HCT116 (cell line): ENCODE measurements around the gene MTARC2. TPM values are rescaled to one million over a fixed set of nuclear protein-coding genes. Genes with fewer than 3 reads are reported as not detected.

Experiments used
- ATAC-seq: fragments of 200-7000 bp; cut with Tn5 transposase; 2 replicates; pipeline ENCODE4 v1.9.1; 2020; ENCODE audit warnings: mild to moderate bottlenecking, moderate library complexity
- BruUV-seq: library from RNA; stranded (reverse); fragments of 400-500 nt; replicated peaks from 2 replicates; lab custom pipeline; 2021; lab: Mats Ljungman, UMichigan
- CTCF ChIA-PET: fragments of 300-600 bp; sonication (Branson Sonifier 250); formaldehyde crosslinking; loops from one replicate; lab custom pipeline; 2021; ENCODE audit warnings: antibody characterized with exemption; lab: Charles Lee
- POLR2A ChIA-PET: fragments of 300-600, 350-600 bp; sonication (Branson Sonifier 250); formaldehyde crosslinking; loops from one replicate; lab custom pipeline; 2021; ENCODE audit warnings: antibody characterized with exemption; lab: Charles Lee
- RAD21 ChIA-PET, 2 experiments: fragments of 300-600 bp; sonication (Branson Sonifier 250); formaldehyde crosslinking; loops; one replicate each; lab custom pipeline; 2023; ENCODE audit warnings: low total read pairs in 2 of 2; ENCODE audit not compliant: uncharacterized antibody in 2 of 2, unreplicated experiment in 2 of 2, low non-redundant PET in 1 of 2; lab: Charles Lee
- DNase-seq: peaks from one replicate; pipeline ENCODE4 v3.0.0-alpha.2; 2010; ENCODE audit warnings: low read depth, low spot score
- H2AFZ ChIP-seq: fragments of 200-600 bp; shearing (Covaris generic), sonication (generic); 2 replicates; pipeline ENCODE4 v1.6.1; 2017; ENCODE audit warnings: low read depth, mixed run types, mixed read lengths, antibody characterized with exemption, low read length; ENCODE audit not compliant: poor library complexity, severe bottlenecking
- H3K27ac ChIP-seq: 2 replicates; pipeline ENCODE4 v1.5.1; 2012; ENCODE audit warnings: low read depth, low read length
- H3K27me3 ChIP-seq: fragments of 200-600 bp; sonication (generic); 2 replicates; pipeline ENCODE4 v1.6.1; 2016; ENCODE audit warnings: mixed run types, low read length, mixed read lengths; ENCODE audit not compliant: insufficient read depth
- H3K36me3 ChIP-seq, 2 experiments: fragments of 200-500 bp in 1 of 2; fragments of 200-600 bp in 1 of 2; sonication (Bioruptor generic) in 1 of 2; sonication (generic) in 1 of 2; 2 replicates each; pipeline versions ENCODE4 v1.5.1 to v1.6.1; 2014 to 2016; ENCODE audit warnings: low read length in 2 of 2, inconsistent platforms in 1 of 2, mixed read lengths in 1 of 2, mixed run types in 1 of 2; ENCODE audit not compliant: insufficient read depth in 2 of 2, control insufficient read depth in 1 of 2
- H3K4me1 ChIP-seq, 2 experiments: fragments of 200-600 bp in 1 of 2; sonication (generic) in 1 of 2; 2 replicates each; pipeline versions ENCODE4 v1.5.1 to v1.6.1; 2012 to 2017; ENCODE audit warnings: low read length in 2 of 2, inconsistent platforms in 1 of 2, mild to moderate bottlenecking in 1 of 2, mixed read lengths in 1 of 2, mixed run types in 1 of 2, moderate library complexity in 1 of 2; ENCODE audit not compliant: insufficient read depth in 2 of 2, control insufficient read depth in 1 of 2
- H3K4me2 ChIP-seq: fragments of 200-600 bp; sonication (generic); 2 replicates; pipeline ENCODE4 v1.6.1; 2017; ENCODE audit warnings: mixed run types, low read length, mixed read lengths
- H3K4me3 ChIP-seq, 2 experiments: fragments of 200-600 bp in 1 of 2; sonication (generic) in 1 of 2; replicated peaks in 1 of 2; 2 replicates each; pipeline ENCODE4 v1.5.1; 2011 to 2016; ENCODE audit warnings: low read length in 2 of 2, control low read depth in 1 of 2, low read depth in 1 of 2, mild to moderate bottlenecking in 1 of 2, mixed read lengths in 1 of 2, mixed run types in 1 of 2
- H3K79me2 ChIP-seq: fragments of 200-600 bp; sonication (generic); 2 replicates; pipeline ENCODE4 v1.6.1; 2017; ENCODE audit warnings: mild to moderate bottlenecking, mixed run types, low read length, moderate library complexity, mixed read lengths; ENCODE audit not compliant: insufficient read depth
- H3K9ac ChIP-seq: fragments of 200-600 bp; sonication (generic); 2 replicates; pipeline ENCODE4 v1.6.1; 2016; ENCODE audit warnings: low read length, mixed read lengths
- H3K9me2 ChIP-seq: fragments of 200-600 bp; sonication (generic), shearing (Covaris generic); 2 replicates; pipeline ENCODE4 v1.6.1; 2017; ENCODE audit warnings: mixed run types, mild to moderate bottlenecking, moderate library complexity; ENCODE audit not compliant: insufficient read depth
- H3K9me3 ChIP-seq, 2 experiments: fragments of 200-500 bp in 1 of 2; fragments of 200-600 bp in 1 of 2; sonication (Bioruptor generic) in 1 of 2; sonication (generic) in 1 of 2; 2 replicates each; pipeline ENCODE4 v1.6.1; 2014 to 2017; ENCODE audit warnings: low read length in 2 of 2, mixed read lengths in 2 of 2, inconsistent platforms in 1 of 2, low read depth in 1 of 2, mild to moderate bottlenecking in 1 of 2, mixed run types in 1 of 2, moderate library complexity in 1 of 2; ENCODE audit not compliant: control insufficient read depth in 1 of 2, insufficient read depth in 1 of 2
- H4K20me1 ChIP-seq: fragments of 200-600 bp; sonication (generic), shearing (Covaris generic); 2 replicates; pipeline ENCODE4 v1.6.1; 2017; ENCODE audit warnings: mixed run types, mild to moderate bottlenecking, moderate library complexity; ENCODE audit not compliant: insufficient read depth
- CBX3 ChIP-seq: IDR thresholded peaks from 2 replicates; pipeline ENCODE4 v1.6.1; 2012; ENCODE audit warnings: low read depth
- CEBPB ChIP-seq: IDR thresholded peaks from 2 replicates; pipeline ENCODE4 v1.6.1; 2012; ENCODE audit warnings: low read depth
- EGR1 ChIP-seq: IDR thresholded peaks from 2 replicates; pipeline ENCODE4 v1.6.1; 2012; ENCODE audit warnings: low read depth
- EZH2phosphoT487 ChIP-seq: fragments of 200-600 bp; IDR thresholded peaks from 2 replicates; pipeline ENCODE4 v1.6.1; 2018; ENCODE audit warnings: antibody characterized with exemption, borderline replicate concordance
- SIN3A ChIP-seq: IDR thresholded peaks from 2 replicates; pipeline ENCODE4 v1.6.1; 2012; ENCODE audit warnings: low read depth
- SP1 ChIP-seq: IDR thresholded peaks from 2 replicates; pipeline ENCODE4 v1.6.1; 2012; ENCODE audit warnings: low read depth
- SRF ChIP-seq: IDR thresholded peaks from 2 replicates; pipeline ENCODE4 v1.6.1; 2012; ENCODE audit warnings: low read depth
- TCF7L2 ChIP-seq: IDR thresholded peaks from 2 replicates; pipeline ENCODE4 v1.7.0; 2011; ENCODE audit warnings: borderline replicate concordance, inconsistent platforms; ENCODE audit not compliant: insufficient read depth, insufficient read length; ENCODE audit errors: extremely low read depth
- intact Hi-C: fragments of 100-400 bp; cut with micrococcal nuclease; formaldehyde crosslinking; loops from 2 replicates; pipeline ENCODE4 v1.10.0; 2022
- total RNA-seq: library from RNA; stranded (reverse); gene quantifications from one replicate; pipeline ENCODE4 v1.2.1, GENCODE V29; 2021; ENCODE audit not compliant: unreplicated experiment
- TF ChIP-seq, protein P1 (sequence below): IDR thresholded peaks from 2 replicates; pipeline ENCODE4 v1.6.1; 2012

The MTARC2 gene
- total RNA-seq, 1 experiment from 2014 or later, result 16.6 TPM

DNA sequence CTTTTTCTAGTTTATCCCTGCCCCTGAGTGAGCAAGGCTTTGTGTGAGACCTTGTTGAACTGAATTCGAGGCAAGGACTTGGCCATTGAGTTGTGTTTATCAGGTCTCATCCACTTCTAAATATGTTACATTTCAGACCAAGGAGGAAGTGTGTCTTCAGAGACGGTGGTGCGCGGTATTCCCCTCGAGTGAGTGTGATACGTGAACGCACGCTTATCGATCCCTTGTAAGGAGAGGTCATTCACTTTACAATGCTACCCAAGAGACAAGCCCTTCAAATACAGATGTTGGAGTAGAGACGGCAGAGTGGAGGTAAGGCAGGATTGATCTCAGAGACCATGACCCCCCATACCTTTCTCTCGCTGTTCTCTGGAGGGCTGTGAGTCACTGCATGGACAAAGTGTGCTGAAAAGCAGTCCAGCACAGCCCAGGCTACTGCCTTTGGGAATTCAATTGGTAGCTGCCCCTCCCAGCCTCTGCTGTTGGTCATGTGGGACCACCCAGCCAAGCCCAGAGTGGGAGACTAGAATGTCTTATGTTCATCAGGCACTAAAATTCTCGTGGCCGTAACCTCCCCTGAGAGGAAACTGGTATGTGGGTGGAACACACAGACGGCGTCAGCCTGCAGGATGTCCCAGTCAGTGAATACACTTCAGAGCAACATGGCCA is 22.3 kb downstream of the MTARC2 start:
- no peaks in the 10 kb centered on the region for H3K9me2 ChIP-seq
- H2AFZ ChIP-seq, result no peak overlapping the region
- no peaks in the 10 kb centered on the region for H3K4me1 ChIP-seq
- H3K27me3 ChIP-seq, result no peaks in the 10 kb centered on the region
- no peaks in the 10 kb centered on the region; a peak in 1 of 4 replicates for H3K36me3 ChIP-seq
- TF ChIP-seq CEBPB, result no peak
- no peak overlapping the region for H3K27ac ChIP-seq
- H3K4me3 ChIP-seq, result no peak overlapping the region
- H3K9ac ChIP-seq, result no peak overlapping the region
- no peaks in the 10 kb centered on the region for H4K20me1 ChIP-seq
- H3K4me2 ChIP-seq, result no peak overlapping the region
- no TSS peak for BruUV-seq
- POLR2A ChIA-PET, result no interaction called here
- no peaks in the 10 kb centered on the region for H3K9me3 ChIP-seq
- ATAC-seq, result no peak
- RAD21 ChIA-PET, result no interaction called here
- DNase-seq, result no peak
- CTCF ChIA-PET, result no interaction called here
- intact Hi-C loops, result loop anchor here (10.0 kb wide), 1 partner anchor 776 kb away; no protein-coding TSS in a partner anchor
- no peaks in the 10 kb centered on the region for H3K79me2 ChIP-seq

DNA sequence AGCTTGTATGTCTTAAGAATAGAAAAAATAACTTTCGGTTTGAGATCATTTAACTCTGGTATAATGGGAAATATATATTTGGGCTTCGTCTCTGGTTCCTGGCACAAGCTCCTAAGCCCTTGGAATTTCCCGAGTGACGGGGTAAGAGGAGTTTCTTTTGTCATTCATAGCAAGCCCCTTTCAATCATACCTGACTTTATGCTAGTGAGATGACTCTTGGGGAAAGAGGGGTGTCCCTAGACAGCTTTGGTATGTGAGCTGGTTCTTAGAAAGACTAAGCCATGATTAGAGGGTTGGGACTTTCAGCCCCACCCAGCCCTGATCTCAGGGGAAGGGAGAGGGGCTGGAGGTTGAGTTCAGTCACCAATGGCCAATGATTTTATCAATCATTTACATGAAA is 24.7 kb downstream of the MTARC2 start:
- no TSS peak for BruUV-seq
- intact Hi-C loops, result loop anchor here (10.0 kb wide), 1 partner anchor 778 kb away; no protein-coding TSS in a partner anchor
- no peaks in the 10 kb centered on the region for H3K4me1 ChIP-seq
- H3K4me2 ChIP-seq, result no peak overlapping the region
- DNase-seq (no peak), ATAC-seq (no peak)
- RAD21 ChIA-PET, result no interaction called here
- no peaks in the 10 kb centered on the region for H4K20me1 ChIP-seq
- POLR2A ChIA-PET, result no interaction called here
- H3K4me3 ChIP-seq, result no peak overlapping the region
- no peaks in the 10 kb centered on the region for H3K9me2 ChIP-seq
- no peak overlapping the region for H2AFZ ChIP-seq
- CTCF ChIA-PET, result no interaction called here
- H3K27me3 ChIP-seq, result no peaks in the 10 kb centered on the region
- no peak overlapping the region for H3K27ac ChIP-seq
- TF ChIP-seq EGR1, result no peak
- TF ChIP-seq, protein P1, sequence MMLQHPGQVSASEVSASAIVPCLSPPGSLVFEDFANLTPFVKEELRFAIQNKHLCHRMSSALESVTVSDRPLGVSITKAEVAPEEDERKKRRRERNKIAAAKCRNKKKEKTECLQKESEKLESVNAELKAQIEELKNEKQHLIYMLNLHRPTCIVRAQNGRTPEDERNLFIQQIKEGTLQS, result no peak
- TF ChIP-seq CEBPB, result no peak
- no peak for TF ChIP-seq SIN3A
- no peak for TF ChIP-seq TCF7L2
- no peak for TF ChIP-seq EZH2phosphoT487
- no peak for TF ChIP-seq SRF
- no peak for TF ChIP-seq CBX3
- TF ChIP-seq SP1, result no peak
- H3K36me3 ChIP-seq, result no peaks in the 10 kb centered on the region; a peak in 1 of 4 replicates
- H3K9me3 ChIP-seq, result no peaks in the 10 kb centered on the region
- H3K9ac ChIP-seq, result no peak overlapping the region
- no peaks in the 10 kb centered on the region for H3K79me2 ChIP-seq
